ENCODE measurements around the gene MT1M.

DNA sequence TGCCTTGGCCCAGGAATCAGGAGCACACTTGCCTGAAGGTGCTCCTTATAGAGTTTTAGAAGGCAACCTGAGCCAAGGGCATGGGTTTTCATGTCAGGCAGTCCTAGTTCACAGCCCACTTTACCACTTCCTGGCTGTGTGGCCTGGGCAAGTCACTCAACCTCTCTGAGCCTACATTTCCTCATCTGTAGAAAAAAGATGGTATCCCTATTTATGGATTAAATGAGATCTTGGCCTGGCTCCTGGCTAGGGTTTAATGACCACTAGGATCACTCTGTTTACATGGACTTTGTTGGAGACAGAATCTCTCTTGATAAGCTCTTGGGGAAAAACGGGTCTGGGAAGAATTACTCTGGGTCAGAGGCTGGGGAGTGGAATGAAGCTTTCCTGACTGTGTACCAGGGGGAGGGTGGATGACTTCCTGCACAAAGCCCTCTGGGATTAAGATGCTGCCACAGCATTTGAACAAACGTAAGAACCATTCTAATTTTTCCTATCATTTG, 21.8 kb upstream of the MT1M start:
- no peak for TF ChIP-seq YY1 (tag by site-specific recombination; IDR thresholded peaks at IDR 0.05)
- TF ChIP-seq, protein P1, sequence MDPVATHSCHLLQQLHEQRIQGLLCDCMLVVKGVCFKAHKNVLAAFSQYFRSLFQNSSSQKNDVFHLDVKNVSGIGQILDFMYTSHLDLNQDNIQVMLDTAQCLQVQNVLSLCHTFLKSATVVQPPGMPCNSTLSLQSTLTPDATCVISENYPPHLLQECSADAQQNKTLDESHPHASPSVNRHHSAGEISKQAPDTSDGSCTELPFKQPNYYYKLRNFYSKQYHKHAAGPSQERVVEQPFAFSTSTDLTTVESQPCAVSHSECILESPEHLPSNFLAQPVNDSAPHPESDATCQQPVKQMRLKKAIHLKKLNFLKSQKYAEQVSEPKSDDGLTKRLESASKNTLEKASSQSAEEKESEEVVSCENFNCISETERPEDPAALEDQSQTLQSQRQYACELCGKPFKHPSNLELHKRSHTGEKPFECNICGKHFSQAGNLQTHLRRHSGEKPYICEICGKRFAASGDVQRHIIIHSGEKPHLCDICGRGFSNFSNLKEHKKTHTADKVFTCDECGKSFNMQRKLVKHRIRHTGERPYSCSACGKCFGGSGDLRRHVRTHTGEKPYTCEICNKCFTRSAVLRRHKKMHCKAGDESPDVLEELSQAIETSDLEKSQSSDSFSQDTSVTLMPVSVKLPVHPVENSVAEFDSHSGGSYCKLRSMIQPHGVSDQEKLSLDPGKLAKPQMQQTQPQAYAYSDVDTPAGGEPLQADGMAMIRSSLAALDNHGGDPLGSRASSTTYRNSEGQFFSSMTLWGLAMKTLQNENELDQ (tag by site-specific recombination; IDR thresholded peaks at IDR 0.05; ENCODE audit: low read depth), result no peak
- TF ChIP-seq, protein P2, sequence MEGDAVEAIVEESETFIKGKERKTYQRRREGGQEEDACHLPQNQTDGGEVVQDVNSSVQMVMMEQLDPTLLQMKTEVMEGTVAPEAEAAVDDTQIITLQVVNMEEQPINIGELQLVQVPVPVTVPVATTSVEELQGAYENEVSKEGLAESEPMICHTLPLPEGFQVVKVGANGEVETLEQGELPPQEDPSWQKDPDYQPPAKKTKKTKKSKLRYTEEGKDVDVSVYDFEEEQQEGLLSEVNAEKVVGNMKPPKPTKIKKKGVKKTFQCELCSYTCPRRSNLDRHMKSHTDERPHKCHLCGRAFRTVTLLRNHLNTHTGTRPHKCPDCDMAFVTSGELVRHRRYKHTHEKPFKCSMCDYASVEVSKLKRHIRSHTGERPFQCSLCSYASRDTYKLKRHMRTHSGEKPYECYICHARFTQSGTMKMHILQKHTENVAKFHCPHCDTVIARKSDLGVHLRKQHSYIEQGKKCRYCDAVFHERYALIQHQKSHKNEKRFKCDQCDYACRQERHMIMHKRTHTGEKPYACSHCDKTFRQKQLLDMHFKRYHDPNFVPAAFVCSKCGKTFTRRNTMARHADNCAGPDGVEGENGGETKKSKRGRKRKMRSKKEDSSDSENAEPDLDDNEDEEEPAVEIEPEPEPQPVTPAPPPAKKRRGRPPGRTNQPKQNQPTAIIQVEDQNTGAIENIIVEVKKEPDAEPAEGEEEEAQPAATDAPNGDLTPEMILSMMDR (tag by site-specific recombination; IDR thresholded peaks at IDR 0.05), result 0 out of 2 replicates have a peak, but pooled peaks have one; percentile 2
- no peak; the same call in 1 of the 2 replicates for TF ChIP-seq KLF9 (tag by site-specific recombination; IDR thresholded peaks at IDR 0.05; ENCODE audit: low read depth)
- TF ChIP-seq ZNF132 (tag by site-specific recombination; IDR thresholded peaks at IDR 0.05; ENCODE audit: borderline replicate concordance), result no peak
- TF ChIP-seq ZNF266 (tag by site-specific recombination; IDR thresholded peaks at IDR 0.05; ENCODE audit: low read depth), result no peak
- TF ChIP-seq TCF7L2 (IDR thresholded peaks at IDR 0.05; ENCODE audit: borderline replicate concordance, low read depth, low read length), result no peak
- TF ChIP-seq ZNF843 (tag by site-specific recombination; IDR thresholded peaks at IDR 0.05), result no peak
- no peak for TF ChIP-seq ZNF140 (tag by site-specific recombination; IDR thresholded peaks at IDR 0.05)
- TF ChIP-seq, protein P3, sequence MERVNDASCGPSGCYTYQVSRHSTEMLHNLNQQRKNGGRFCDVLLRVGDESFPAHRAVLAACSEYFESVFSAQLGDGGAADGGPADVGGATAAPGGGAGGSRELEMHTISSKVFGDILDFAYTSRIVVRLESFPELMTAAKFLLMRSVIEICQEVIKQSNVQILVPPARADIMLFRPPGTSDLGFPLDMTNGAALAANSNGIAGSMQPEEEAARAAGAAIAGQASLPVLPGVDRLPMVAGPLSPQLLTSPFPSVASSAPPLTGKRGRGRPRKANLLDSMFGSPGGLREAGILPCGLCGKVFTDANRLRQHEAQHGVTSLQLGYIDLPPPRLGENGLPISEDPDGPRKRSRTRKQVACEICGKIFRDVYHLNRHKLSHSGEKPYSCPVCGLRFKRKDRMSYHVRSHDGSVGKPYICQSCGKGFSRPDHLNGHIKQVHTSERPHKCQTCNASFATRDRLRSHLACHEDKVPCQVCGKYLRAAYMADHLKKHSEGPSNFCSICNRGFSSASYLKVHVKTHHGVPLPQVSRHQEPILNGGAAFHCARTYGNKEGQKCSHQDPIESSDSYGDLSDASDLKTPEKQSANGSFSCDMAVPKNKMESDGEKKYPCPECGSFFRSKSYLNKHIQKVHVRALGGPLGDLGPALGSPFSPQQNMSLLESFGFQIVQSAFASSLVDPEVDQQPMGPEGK (tag by site-specific recombination; IDR thresholded peaks at IDR 0.05), result no peak
- TF ChIP-seq IKZF3 (tag by site-specific recombination; IDR thresholded peaks at IDR 0.05), result no peak
- TF ChIP-seq ZNF221 (tag by site-specific recombination; IDR thresholded peaks at IDR 0.05; ENCODE audit: borderline replicate concordance), result no peak
- TF ChIP-seq ZNF274 (IDR thresholded peaks at IDR 0.05; ENCODE audit: low read length), result no peak
- TF ChIP-seq ZNF274 (tag by site-specific recombination; IDR thresholded peaks at IDR 0.05; ENCODE audit: borderline replicate concordance), result no peak
